Neural cell (in vitro differentiated cells): ENCODE results near the gene CLCNKA.

Source experiments
- EZH2 ChIP-seq: fragments of 200-600, 300-800 bp; shearing (Covaris generic), sonication (generic); IDR thresholded peaks from 2 replicates; pipeline ENCODE4 v1.6.1; 2014; ENCODE audit warnings: antibody characterized with exemption, low read length, borderline replicate concordance, mild to moderate bottlenecking; ENCODE audit not compliant: insufficient read depth, poor library complexity, severe bottlenecking
- RAD21 ChIP-seq: fragments of 450-650 bp; conservative IDR thresholded peaks from 2 replicates; pipeline ENCODE4 v1.6.1; 2014; ENCODE audit warnings: antibody characterized with exemption, mild to moderate bottlenecking, moderate library complexity
- SMC3 ChIP-seq: fragments of 450-650 bp; conservative IDR thresholded peaks from 2 replicates; pipeline ENCODE4 v1.6.1; 2014; ENCODE audit warnings: antibody characterized with exemption, mild to moderate bottlenecking, moderate library complexity; ENCODE audit not compliant: poor library complexity
- TAF1 ChIP-seq: IDR thresholded peaks from 2 replicates; pipeline ENCODE4 v1.6.1; 2012; ENCODE audit warnings: low read depth
- TF ChIP-seq, protein P1 (sequence below): fragments of 450-650 bp; IDR thresholded peaks from 2 replicates; pipeline ENCODE4 v1.5.1; 2014; ENCODE audit warnings: antibody characterized with exemption, mild to moderate bottlenecking, moderate library complexity; ENCODE audit not compliant: poor library complexity, severe bottlenecking

DNA sequence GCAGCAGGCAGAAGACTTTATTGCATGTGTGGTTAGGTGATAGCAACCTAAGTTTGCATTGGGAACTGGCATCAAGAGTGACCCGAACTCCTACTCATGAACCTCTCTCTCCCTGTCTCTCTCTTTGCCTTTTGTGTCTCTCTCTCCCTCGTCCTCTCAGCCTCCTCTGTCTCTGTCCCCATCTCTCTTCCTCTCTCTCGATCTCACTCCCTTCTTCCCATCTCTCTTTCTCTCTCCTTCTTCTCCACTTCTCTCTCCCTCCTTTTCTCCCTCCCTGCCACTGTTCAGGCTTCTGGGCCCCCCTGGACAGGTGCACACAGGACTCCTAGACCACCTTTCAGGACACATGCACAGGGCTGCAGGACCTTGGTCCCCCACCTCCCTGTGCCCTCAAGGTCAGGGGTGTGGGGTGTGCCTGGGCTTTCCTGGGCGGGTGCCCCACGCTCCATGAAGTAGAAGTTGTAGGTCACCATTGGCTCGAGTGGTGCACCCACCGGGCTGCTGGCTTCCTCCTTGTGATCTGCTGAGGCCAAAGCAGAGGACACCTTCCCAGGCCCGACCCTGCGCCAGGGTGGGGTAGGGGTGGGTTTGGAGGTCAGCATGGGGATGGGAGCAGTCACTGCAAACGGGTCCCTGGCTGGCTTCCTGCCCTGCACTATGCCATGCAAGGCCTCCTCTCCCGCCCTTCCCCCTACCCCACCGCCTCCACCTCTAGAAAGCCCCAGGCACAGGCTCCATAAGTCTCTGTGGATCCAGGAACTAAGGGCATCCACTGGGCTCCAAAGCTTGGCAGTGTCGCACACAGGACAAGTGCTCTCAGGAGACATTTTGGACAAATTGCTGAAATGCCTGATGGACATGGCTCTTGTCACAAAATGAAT lies 32.7 kb upstream of the CLCNKA start:
- TF ChIP-seq EZH2: no peak
- TF ChIP-seq, protein P1, sequence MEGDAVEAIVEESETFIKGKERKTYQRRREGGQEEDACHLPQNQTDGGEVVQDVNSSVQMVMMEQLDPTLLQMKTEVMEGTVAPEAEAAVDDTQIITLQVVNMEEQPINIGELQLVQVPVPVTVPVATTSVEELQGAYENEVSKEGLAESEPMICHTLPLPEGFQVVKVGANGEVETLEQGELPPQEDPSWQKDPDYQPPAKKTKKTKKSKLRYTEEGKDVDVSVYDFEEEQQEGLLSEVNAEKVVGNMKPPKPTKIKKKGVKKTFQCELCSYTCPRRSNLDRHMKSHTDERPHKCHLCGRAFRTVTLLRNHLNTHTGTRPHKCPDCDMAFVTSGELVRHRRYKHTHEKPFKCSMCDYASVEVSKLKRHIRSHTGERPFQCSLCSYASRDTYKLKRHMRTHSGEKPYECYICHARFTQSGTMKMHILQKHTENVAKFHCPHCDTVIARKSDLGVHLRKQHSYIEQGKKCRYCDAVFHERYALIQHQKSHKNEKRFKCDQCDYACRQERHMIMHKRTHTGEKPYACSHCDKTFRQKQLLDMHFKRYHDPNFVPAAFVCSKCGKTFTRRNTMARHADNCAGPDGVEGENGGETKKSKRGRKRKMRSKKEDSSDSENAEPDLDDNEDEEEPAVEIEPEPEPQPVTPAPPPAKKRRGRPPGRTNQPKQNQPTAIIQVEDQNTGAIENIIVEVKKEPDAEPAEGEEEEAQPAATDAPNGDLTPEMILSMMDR: no peak
- no peak for TF ChIP-seq RAD21
- no peak for TF ChIP-seq TAF1
- no peak for TF ChIP-seq SMC3
